IMR-90 (cell line): ENCODE data around the gene LEPROT.

Experiments
- BHLHE40 ChIP-seq: fragments of 150-350 bp; IDR thresholded peaks from 2 replicates; pipeline ENCODE4 v1.6.1; 2016; ENCODE audit warnings: mild to moderate bottlenecking, low read depth, low read length
- CEBPB ChIP-seq: IDR thresholded peaks from 2 replicates; pipeline ENCODE4 v1.6.1; 2012; ENCODE audit warnings: low read depth, low read length, improper control_type of control experiment
- CHD1 ChIP-seq: IDR thresholded peaks from 2 replicates; pipeline ENCODE4 v1.6.1; 2012; ENCODE audit warnings: low read depth, low read length, improper control_type of control experiment
- CTCF ChIP-seq: conservative IDR thresholded peaks from 2 replicates; pipeline ENCODE4 v1.5.1; 2012; ENCODE audit warnings: mild to moderate bottlenecking, low read depth, low read length, improper control_type of control experiment
- ELK1 ChIP-seq: fragments of 150-350 bp; IDR thresholded peaks from 2 replicates; pipeline ENCODE4 v1.6.1; 2016; ENCODE audit warnings: low read depth, mild to moderate bottlenecking, low read length, moderate library complexity, borderline replicate concordance
- FOS ChIP-seq: fragments of 150-350 bp; IDR thresholded peaks from 2 replicates; pipeline ENCODE4 v1.6.1; 2016; ENCODE audit warnings: low read depth, low read length
- MAZ ChIP-seq: IDR thresholded peaks from 2 replicates; pipeline ENCODE4 v1.6.1; 2012; ENCODE audit warnings: low read depth, mild to moderate bottlenecking, low read length, improper control_type of control experiment, moderate library complexity, borderline replicate concordance
- MXI1 ChIP-seq: IDR thresholded peaks from 2 replicates; pipeline ENCODE4 v1.6.1; 2012; ENCODE audit warnings: low read depth, mild to moderate bottlenecking, low read length, moderate library complexity, borderline replicate concordance
- POLR2A ChIP-seq: IDR thresholded peaks from 2 replicates; pipeline ENCODE4 v1.6.1; 2012; ENCODE audit warnings: mild to moderate bottlenecking, low read depth, low read length
- RAD21 ChIP-seq: IDR thresholded peaks from 2 replicates; pipeline ENCODE4 v1.6.1; 2012; ENCODE audit warnings: low read length, improper control_type of control experiment
- RCOR1 ChIP-seq: IDR thresholded peaks from 2 replicates; pipeline ENCODE4 v1.6.1; 2012; ENCODE audit warnings: mild to moderate bottlenecking, low read length, improper control_type of control experiment; ENCODE audit not compliant: insufficient replicate concordance
- RFX5 ChIP-seq: IDR thresholded peaks from 2 replicates; pipeline ENCODE4 v1.8.0; 2012; ENCODE audit warnings: low read depth, mild to moderate bottlenecking, low read length, moderate library complexity
- SMC3 ChIP-seq: fragments of 150-350 bp; IDR thresholded peaks from 2 replicates; pipeline ENCODE4 v1.6.1; 2016; ENCODE audit warnings: low read depth, mild to moderate bottlenecking, antibody characterized with exemption, low read length, moderate library complexity

- TF ChIP-seq CTCF = no peak
- TF ChIP-seq POLR2A = no peak
- no peak for TF ChIP-seq RFX5
- no peak for TF ChIP-seq RCOR1
- TF ChIP-seq CHD1 = no peak
- no peak for TF ChIP-seq SMC3
- TF ChIP-seq ELK1 = no peak
- peak; percentile 69 for TF ChIP-seq FOS
- peak; percentile 71 for TF ChIP-seq CEBPB
- no peak for TF ChIP-seq MXI1
- TF ChIP-seq MAZ = no peak
- peak; percentile 31; the same call in 1 of the 2 replicates for TF ChIP-seq BHLHE40
- no peak for TF ChIP-seq RAD21
Observed at GRCh38 chr1:65429806-65430205, 9.3 kb downstream of the LEPROT start.
